ENCODE measurements around the gene STAT6. TPM values are rescaled to one million over a fixed set of nuclear protein-coding genes. Genes with fewer than 3 reads are reported as not detected.

Gene STAT6
- total and polyA plus RNA-seq, 10 of the 15 experiments (the other 5 are each of a cell fraction or from before 2014, with no cell fraction given): 14.2 to 176 (median 89.6) TPM

- TF ChIP-seq SMC3 (IDR thresholded peaks at IDR 0.05; ENCODE audit: borderline replicate concordance, low read length) (no peak), CREB1 (IDR thresholded peaks at IDR 0.05; ENCODE audit: low read depth) (no peak), ZSCAN29 (IDR thresholded peaks at IDR 0.05) (no peak), IKZF2 (IDR thresholded peaks at IDR 0.05) (peak; percentile 44 to 60; a peak in 3 of 4 replicates), WRNIP1 (IDR thresholded peaks at IDR 0.05; ENCODE audit: borderline replicate concordance, low read depth, low read length) (no peak), TCF3 (IDR thresholded peaks at IDR 0.05; ENCODE audit: borderline replicate concordance, insufficient read depth, low read depth, low read length) (no peak), MEF2B (IDR thresholded peaks at IDR 0.05; ENCODE audit: partially characterized antibody, poor library complexity, severe bottlenecking) (no peak), NFYB (IDR thresholded peaks at IDR 0.05; ENCODE audit: insufficient read depth, low read depth, low read length) (no peak), ZNF687 (IDR thresholded peaks at IDR 0.05) (no peak), MXI1 (IDR thresholded peaks at IDR 0.05; ENCODE audit: low read depth, low read length) (no peak), HDAC6 (IDR thresholded peaks at IDR 0.05; ENCODE audit: unreplicated experiment) (no peak), TAF1 (IDR thresholded peaks at IDR 0.05; ENCODE audit: borderline replicate concordance, low read depth, low read length) (no peak), GABPA (IDR thresholded peaks at IDR 0.05; ENCODE audit: low read depth) (no peak), MTA2 (IDR thresholded peaks at IDR 0.05; ENCODE audit: low read depth) (0 out of 2 replicates have a peak, but pooled peaks have one; percentile 10), RB1 (IDR thresholded peaks at IDR 0.05; ENCODE audit: borderline replicate concordance) (no peak), HDGF (IDR thresholded peaks at IDR 0.05) (no peak), CEBPZ (IDR thresholded peaks at IDR 0.05; ENCODE audit: low read depth, low read length) (no peak), MLLT1 (IDR thresholded peaks at IDR 0.05) (no peak), ZNF207 (IDR thresholded peaks at IDR 0.05; ENCODE audit: borderline replicate concordance) (no peak)
- TF ChIP-seq, protein P1, sequence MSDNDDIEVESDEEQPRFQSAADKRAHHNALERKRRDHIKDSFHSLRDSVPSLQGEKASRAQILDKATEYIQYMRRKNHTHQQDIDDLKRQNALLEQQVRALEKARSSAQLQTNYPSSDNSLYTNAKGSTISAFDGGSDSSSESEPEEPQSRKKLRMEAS (IDR thresholded peaks at IDR 0.05; ENCODE audit: low read depth, low read length): no peak
Observed at GRCh38 chr12:57089271-57090245, 21.6 kb downstream of the STAT6 start (continued).
